Measurements from ENCODE around the gene KLRD1. TPM values are rescaled to one million over a fixed set of nuclear protein-coding genes. Genes with fewer than 3 reads are reported as not detected.

KLRD1 gene
- total and polyA plus RNA-seq, 2 experiments from 2014 or later: 0.30 to 0.70 TPM

GRCh38 chr12:10361084-10361483 is 53.4 kb downstream of the KLRD1 start:
- H3K9me3 ChIP-seq (ENCODE audit: low read depth): no peaks in the 10 kb centered on the region
- peak overlapping the region; percentile 81 for H3K4me2 ChIP-seq
- H3K79me2 ChIP-seq: no peaks in the 10 kb centered on the region
- TF ChIP-seq, protein P1, sequence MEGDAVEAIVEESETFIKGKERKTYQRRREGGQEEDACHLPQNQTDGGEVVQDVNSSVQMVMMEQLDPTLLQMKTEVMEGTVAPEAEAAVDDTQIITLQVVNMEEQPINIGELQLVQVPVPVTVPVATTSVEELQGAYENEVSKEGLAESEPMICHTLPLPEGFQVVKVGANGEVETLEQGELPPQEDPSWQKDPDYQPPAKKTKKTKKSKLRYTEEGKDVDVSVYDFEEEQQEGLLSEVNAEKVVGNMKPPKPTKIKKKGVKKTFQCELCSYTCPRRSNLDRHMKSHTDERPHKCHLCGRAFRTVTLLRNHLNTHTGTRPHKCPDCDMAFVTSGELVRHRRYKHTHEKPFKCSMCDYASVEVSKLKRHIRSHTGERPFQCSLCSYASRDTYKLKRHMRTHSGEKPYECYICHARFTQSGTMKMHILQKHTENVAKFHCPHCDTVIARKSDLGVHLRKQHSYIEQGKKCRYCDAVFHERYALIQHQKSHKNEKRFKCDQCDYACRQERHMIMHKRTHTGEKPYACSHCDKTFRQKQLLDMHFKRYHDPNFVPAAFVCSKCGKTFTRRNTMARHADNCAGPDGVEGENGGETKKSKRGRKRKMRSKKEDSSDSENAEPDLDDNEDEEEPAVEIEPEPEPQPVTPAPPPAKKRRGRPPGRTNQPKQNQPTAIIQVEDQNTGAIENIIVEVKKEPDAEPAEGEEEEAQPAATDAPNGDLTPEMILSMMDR (IDR thresholded peaks at IDR 0.05; ENCODE audit: poor library complexity): no peak
- TF ChIP-seq EZH2 (IDR thresholded peaks at IDR 0.05; ENCODE audit: borderline replicate concordance): no peak
- TF ChIP-seq EZH2phosphoT487 (IDR thresholded peaks at IDR 0.05; ENCODE audit: low read depth, severe bottlenecking, unreplicated experiment): no peak
- H3K9me2 ChIP-seq (replicated peaks; ENCODE audit: insufficient read depth): no peaks in the 10 kb centered on the region
- no peaks in the 10 kb centered on the region for H3K36me3 ChIP-seq (replicated peaks; ENCODE audit: insufficient read depth, low read depth)
- H3K4me3 ChIP-seq: no peak overlapping the region
- 84% methylated on average over 4 of the region's 4 CpGs for WGBS (ENCODE audit: low lambda C conversion rate, missing lambda C conversion rate)
- H4K20me1 ChIP-seq (ENCODE audit: insufficient read depth, poor library complexity, severe bottlenecking): no peaks in the 10 kb centered on the region
- H3K27me3 ChIP-seq: no peaks in the 10 kb centered on the region
- H3K4me1 ChIP-seq (ENCODE audit: insufficient read depth): peaks cover 39% of the 10 kb centered on the region
- H2AFZ ChIP-seq: peak overlapping the region; percentile 53
- H3K27ac ChIP-seq: peak overlapping the region; percentile 95
- no peak for DNase-seq (ENCODE audit: low spot score)

DNA sequence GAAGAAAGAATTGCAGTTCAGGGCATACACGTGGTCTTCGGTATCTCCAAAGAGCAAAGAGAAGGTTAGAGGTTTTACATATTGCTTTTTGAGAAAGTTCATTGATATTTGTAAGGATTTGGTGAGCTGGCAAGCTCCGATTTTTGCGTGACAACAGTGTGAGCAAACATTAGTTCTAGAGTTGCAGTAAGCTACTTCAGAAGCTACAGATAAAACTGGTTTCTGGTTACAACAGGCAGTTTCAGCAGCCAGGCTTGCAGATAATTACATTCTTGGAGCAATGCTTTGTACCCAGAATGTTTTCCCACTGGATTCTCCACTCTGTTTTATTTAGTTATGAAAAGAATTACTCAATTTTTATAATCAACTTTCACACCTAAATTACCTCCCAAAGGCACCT is 54.0 kb downstream of the KLRD1 start:
- no peaks in the 10 kb centered on the region for H3K9me2 ChIP-seq (replicated peaks; ENCODE audit: insufficient read depth)

GRCh38 chr12:10362325-10362724 is 54.7 kb downstream of the KLRD1 start:
- Histone ChIP-seq H3K4me1 (ENCODE audit: insufficient read depth) (peaks cover 45% of the 10 kb centered on the region), H3K4me2 (peak overlapping the region; percentile 81), H3K79me2 (no peaks in the 10 kb centered on the region), H3K27ac (peak overlapping the region; percentile 95), H3K9me2 (replicated peaks; ENCODE audit: insufficient read depth) (no peaks in the 10 kb centered on the region), H3K9me3 (ENCODE audit: low read depth) (no peaks in the 10 kb centered on the region), H3K4me3 (no peak overlapping the region), H3K36me3 (replicated peaks; ENCODE audit: insufficient read depth, low read depth) (no peaks in the 10 kb centered on the region), H3K27me3 (no peaks in the 10 kb centered on the region), H4K20me1 (ENCODE audit: insufficient read depth, poor library complexity, severe bottlenecking) (no peaks in the 10 kb centered on the region), H2AFZ (peak overlapping the region; percentile 83)
- DNase-seq (ENCODE audit: low spot score): no peak
- WGBS (ENCODE audit: low lambda C conversion rate, missing lambda C conversion rate): 47% methylated on average over 3 of the region's 3 CpGs
- TF ChIP-seq, protein P1 (IDR thresholded peaks at IDR 0.05; ENCODE audit: poor library complexity): no peak
- TF ChIP-seq EZH2phosphoT487 (IDR thresholded peaks at IDR 0.05; ENCODE audit: low read depth, severe bottlenecking, unreplicated experiment): no peak
- no peak for TF ChIP-seq EZH2 (IDR thresholded peaks at IDR 0.05; ENCODE audit: borderline replicate concordance)

More for the DNA sequence above, 54.0 kb downstream of the KLRD1 start:
- WGBS (ENCODE audit: low lambda C conversion rate, missing lambda C conversion rate): 30% methylated on average over 4 of the region's 4 CpGs
- peak; percentile 62 for DNase-seq (ENCODE audit: low spot score)
- H3K4me2 ChIP-seq: peak overlapping the region; percentile 81
- H3K4me1 ChIP-seq (ENCODE audit: insufficient read depth): peaks cover 44% of the 10 kb centered on the region
- peak overlapping the region; percentile 95 for H3K27ac ChIP-seq
- H3K4me3 ChIP-seq: no peak overlapping the region
- no peaks in the 10 kb centered on the region for H3K79me2 ChIP-seq
- H3K27me3 ChIP-seq: no peaks in the 10 kb centered on the region
- H4K20me1 ChIP-seq (ENCODE audit: insufficient read depth, poor library complexity, severe bottlenecking): no peaks in the 10 kb centered on the region
- H3K36me3 ChIP-seq (replicated peaks; ENCODE audit: insufficient read depth, low read depth): no peaks in the 10 kb centered on the region
- TF ChIP-seq, protein P1 (IDR thresholded peaks at IDR 0.05; ENCODE audit: poor library complexity): no peak
- TF ChIP-seq EZH2 (IDR thresholded peaks at IDR 0.05; ENCODE audit: borderline replicate concordance) (no peak), EZH2phosphoT487 (IDR thresholded peaks at IDR 0.05; ENCODE audit: low read depth, severe bottlenecking, unreplicated experiment) (no peak)
- H3K9me3 ChIP-seq (ENCODE audit: low read depth): no peaks in the 10 kb centered on the region
- peak overlapping the region; percentile 17 for H2AFZ ChIP-seq
